SK-N-SH (cell line): Measurements from ENCODE around the gene PXYLP1. TPM values are rescaled to one million over a fixed set of nuclear protein-coding genes. Genes with fewer than 3 reads are reported as not detected.

Experiments used
- CTCF ChIA-PET: fragments of 300-600, 350-600 bp; formaldehyde crosslinking; extraction: SDS; loops from one replicate; lab custom pipeline; 2021; lab: Yijun Ruan, JAX
- POLR2A ChIA-PET: fragments of 350-600 bp; sonication (Branson Sonifier 250); formaldehyde crosslinking; extraction: SDS; loops from one replicate; lab custom pipeline; 2020; ENCODE audit warnings: antibody characterized with exemption, inconsistent platforms; lab: Yijun Ruan, JAX
- DNase-seq: peaks from one replicate; pipeline ENCODE4 v3.0.0; 2012
- H2AFZ ChIP-seq: fragments of 200-600 bp; sonication (generic); 2 replicates; pipeline ENCODE4 v1.8.1; 2016; ENCODE audit warnings: antibody characterized with exemption, mild to moderate bottlenecking, low read depth
- H3F3A ChIP-seq: fragments of 200-600 bp; sonication (generic); replicated peaks from 2 replicates; pipeline ENCODE3; 2016; ENCODE audit warnings: antibody characterized with exemption, mild to moderate bottlenecking; ENCODE audit not compliant: insufficient read depth
- H3K27ac ChIP-seq, 2 experiments: fragments of 200-500 bp in 1 of 2; fragments of 200-600 bp in 1 of 2; sonication (Bioruptor generic) in 1 of 2; sonication (generic), shearing (Covaris generic) in 1 of 2; 2 replicates each; pipeline versions ENCODE4 v1.5.1 to v1.6.1; 2014 to 2016; ENCODE audit warnings: low read depth in 2 of 2, inconsistent platforms in 1 of 2, low read length in 1 of 2, mild to moderate bottlenecking in 1 of 2, mixed read lengths in 1 of 2
- H3K27me3 ChIP-seq: fragments of 200-600 bp; sonication (generic), shearing (Covaris generic); 2 replicates; pipeline ENCODE4 v1.6.1; 2016; ENCODE audit warnings: mixed run types; ENCODE audit not compliant: insufficient read depth
- H3K36me3 ChIP-seq, 2 experiments: fragments of 200-500 bp in 1 of 2; fragments of 200-600 bp in 1 of 2; sonication (Bioruptor generic) in 1 of 2; sonication (generic) in 1 of 2; replicated peaks in 1 of 2; 2 replicates each; pipeline versions ENCODE3 to v1.5.1; 2014 to 2016; ENCODE audit warnings: low read length in 1 of 2, mild to moderate bottlenecking in 1 of 2; ENCODE audit not compliant: insufficient read depth in 2 of 2, control insufficient read depth in 1 of 2
- H3K4me1 ChIP-seq, 2 experiments: fragments of 200-500 bp in 1 of 2; fragments of 200-600 bp in 1 of 2; sonication (Bioruptor generic) in 1 of 2; sonication (generic), shearing (Covaris generic) in 1 of 2; 2 replicates each; pipeline versions ENCODE4 v1.5.1 to v1.6.1; 2014 to 2016; ENCODE audit warnings: low read depth in 1 of 2, low read length in 1 of 2, mixed run types in 1 of 2; ENCODE audit not compliant: insufficient read depth in 2 of 2, control insufficient read depth in 1 of 2
- H3K4me2 ChIP-seq: fragments of 200-600 bp; sonication (generic), shearing (Covaris generic); 2 replicates; pipeline ENCODE4 v1.6.1; 2017; ENCODE audit warnings: mixed run types
- H3K4me3 ChIP-seq, 2 experiments: fragments of 200-500 bp in 1 of 2; fragments of 200-600 bp in 1 of 2; sonication (Bioruptor generic) in 1 of 2; sonication (generic), shearing (Covaris generic) in 1 of 2; 2 replicates each; pipeline versions ENCODE4 v1.5.1 to v1.8.1; 2014 to 2016; ENCODE audit warnings: low read depth in 2 of 2, inconsistent platforms in 1 of 2, low read length in 1 of 2, mild to moderate bottlenecking in 1 of 2, mixed read lengths in 1 of 2, moderate library complexity in 1 of 2
- H3K79me2 ChIP-seq: fragments of 200-600 bp; sonication (generic); 2 replicates; pipeline ENCODE4 v1.8.1; 2017; ENCODE audit warnings: mild to moderate bottlenecking; ENCODE audit not compliant: insufficient read depth
- H3K9ac ChIP-seq: fragments of 200-600 bp; sonication (generic); 2 replicates; pipeline ENCODE4 v1.6.1; 2017; ENCODE audit warnings: mixed run types
- H3K9me2 ChIP-seq: fragments of 200-600 bp; sonication (generic); 2 replicates; pipeline ENCODE4 v1.6.1; 2017; ENCODE audit warnings: mixed run types
- H3K9me3 ChIP-seq: fragments of 200-600 bp; sonication (generic); 2 replicates; pipeline ENCODE4 v1.6.1; 2017; ENCODE audit warnings: mixed run types, mild to moderate bottlenecking, moderate library complexity
- H4K20me1 ChIP-seq: fragments of 200-600 bp; sonication (generic); 2 replicates; pipeline ENCODE4 v1.6.1; 2017; ENCODE audit warnings: mild to moderate bottlenecking, mixed run types; ENCODE audit not compliant: insufficient read depth
- ELF1 ChIP-seq: IDR thresholded peaks from 2 replicates; pipeline ENCODE4 v1.4.0; 2012
- EZH2phosphoT487 ChIP-seq: fragments of 200-600 bp; sonication (generic); IDR thresholded peaks from 2 replicates; pipeline ENCODE4 v1.6.1; 2017; ENCODE audit warnings: low read depth, mixed run types, mild to moderate bottlenecking, antibody characterized with exemption, moderate library complexity, borderline replicate concordance
- FOSL2 ChIP-seq: IDR thresholded peaks from 2 replicates; pipeline ENCODE4 v1.4.0; 2012; ENCODE audit warnings: low read depth, mild to moderate bottlenecking, moderate library complexity, borderline replicate concordance
- FOXJ3 ChIP-seq: sonication (generic); formaldehyde crosslinking; IDR thresholded peaks from 2 replicates; pipeline ENCODE4 v1.5.1; 2020; ENCODE audit warnings: mild to moderate bottlenecking, missing genetic modification reagents
- IRF3 ChIP-seq: fragments of 150-350 bp; IDR thresholded peaks from 2 replicates; pipeline ENCODE4 v1.6.1; 2016; ENCODE audit warnings: mild to moderate bottlenecking, low read depth, low read length
- JUND ChIP-seq: IDR thresholded peaks from 2 replicates; pipeline ENCODE4 v1.4.0; 2012
- MXI1 ChIP-seq: IDR thresholded peaks from 2 replicates; pipeline ENCODE4 v1.6.1; 2012; ENCODE audit warnings: mild to moderate bottlenecking, low read depth, low read length, improper control_type of control experiment
- NFIC ChIP-seq: IDR thresholded peaks from 2 replicates; pipeline ENCODE4 v1.4.0; 2012; ENCODE audit warnings: borderline replicate concordance
- RAD21 ChIP-seq: IDR thresholded peaks from 2 replicates; pipeline ENCODE4 v1.6.1; 2012; ENCODE audit warnings: mild to moderate bottlenecking, low read length
- RCOR1 ChIP-seq: fragments of 150-350 bp; IDR thresholded peaks from 2 replicates; pipeline ENCODE4 v1.6.1; 2017; ENCODE audit warnings: antibody characterized with exemption, low read length
- RFX5 ChIP-seq: IDR thresholded peaks from 2 replicates; pipeline ENCODE4 v1.6.1; 2012; ENCODE audit warnings: mild to moderate bottlenecking, improper control_type of control experiment, low read length
- RXRA ChIP-seq: IDR thresholded peaks from 2 replicates; pipeline ENCODE4 v1.4.0; 2012; ENCODE audit warnings: low read depth, mild to moderate bottlenecking, borderline replicate concordance
- SIN3A ChIP-seq: IDR thresholded peaks from 2 replicates; pipeline ENCODE4 v1.6.1; 2012; ENCODE audit warnings: low read depth, mild to moderate bottlenecking, low read length, moderate library complexity, borderline replicate concordance
- TAF1 ChIP-seq: IDR thresholded peaks from 2 replicates; pipeline ENCODE4 v1.6.1; 2012; ENCODE audit warnings: low read depth, mild to moderate bottlenecking, low read length, moderate library complexity, borderline replicate concordance
- TCF12 ChIP-seq: IDR thresholded peaks from 2 replicates; pipeline ENCODE4 v1.4.0; 2012
- USF2 ChIP-seq: fragments of 150-350 bp; IDR thresholded peaks from 2 replicates; pipeline ENCODE4 v1.6.1; 2017; ENCODE audit warnings: antibody characterized with exemption, low read length, low read depth, borderline replicate concordance
- YY1 ChIP-seq: IDR thresholded peaks from 2 replicates; pipeline ENCODE4 v1.4.0; 2012; ENCODE audit warnings: low read depth, mild to moderate bottlenecking
- WGBS: methylation state at CpG from one replicate; pipeline ENCODE4 v1.1.6; 2017; ENCODE audit warnings: low lambda C conversion rate; 5-methylcytosine and 5-hydroxymethylcytosine counted together
- polyA plus RNA-seq, 3 experiments: library from polyadenylated mRNA; depleted of rRNA; stranded (reverse); fragments of >200 nt; gene quantifications; 2 replicates each; pipeline ENCODE4 v1.2.3, GENCODE V29; 2012
- TF ChIP-seq, protein P1 (sequence below): IDR thresholded peaks from 2 replicates; pipeline ENCODE4 v1.4.0; 2012; ENCODE audit warnings: low read depth, borderline replicate concordance
- TF ChIP-seq, protein P2 (sequence below): IDR thresholded peaks from 2 replicates; pipeline ENCODE4 v1.4.0; 2012; ENCODE audit warnings: low read depth

The PXYLP1 gene
- polyA plus RNA-seq, 1 of the 3 experiments (the other 2 are of a cell fraction) = 8.6 TPM

GRCh38 chr3:141306276-141306675 is 74.7 kb downstream of the PXYLP1 start:
- Histone ChIP-seq H4K20me1 (no peaks in the 10 kb centered on the region), H2AFZ (no peak overlapping the region), H3K4me2 (no peak overlapping the region), H3K27me3 (no peaks in the 10 kb centered on the region), H3K27ac (no peak overlapping the region)
- TF ChIP-seq ELF1 = no peak
- TF ChIP-seq JUND = no peak
- TF ChIP-seq IRF3 = no peak
- TF ChIP-seq EZH2phosphoT487 = no peak
- TF ChIP-seq RCOR1 = no peak
- TF ChIP-seq, all 33 proteins: peak for 0
- no peak overlapping the region for H3K4me3 ChIP-seq
- no peak overlapping the region for H3K9ac ChIP-seq
- no peaks in the 10 kb centered on the region for H3K9me2 ChIP-seq
- no peaks in the 10 kb centered on the region for H3K36me3 ChIP-seq
- peaks cover 0 to 4% of the 10 kb centered on the region in 2 experiments; a peak in 1 of 4 replicates for H3K4me1 ChIP-seq
- DNase-seq = no peak
- H3K79me2 ChIP-seq = no peaks in the 10 kb centered on the region
- ChIA-PET CTCF (interaction anchor here (1.3 to 5.3 kb wide), 2 partner anchors 55 to 149 kb away, joined by 4 to 27 read pairs; no protein-coding TSS in a partner anchor), POLR2A (no interaction called here)
- 75% methylated on average over 5 of the region's 5 CpGs for WGBS
- no peaks in the 10 kb centered on the region for H3F3A ChIP-seq
- no peaks in the 10 kb centered on the region for H3K9me3 ChIP-seq

DNA sequence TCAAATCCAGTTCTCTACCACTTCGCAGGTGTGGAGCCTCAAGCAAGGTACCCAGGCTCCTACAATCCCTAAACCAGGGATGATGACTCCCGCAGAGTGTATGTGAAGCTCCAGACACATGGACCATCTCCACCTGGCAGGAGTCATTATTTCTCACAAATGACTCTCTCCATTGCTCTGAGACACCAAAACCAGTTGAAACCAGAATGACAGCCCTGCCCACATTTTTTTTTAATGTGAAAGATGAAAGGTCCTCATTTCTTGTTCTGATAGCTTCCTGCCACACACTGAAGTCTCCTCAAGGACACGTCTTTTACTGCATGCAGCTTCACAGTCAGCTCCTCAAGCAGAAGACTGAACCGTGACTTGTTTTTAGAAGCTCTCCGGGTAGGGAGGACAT is 75.3 kb downstream of the PXYLP1 start:
- no peak for DNase-seq
- Histone ChIP-seq H3K9me3 (no peaks in the 10 kb centered on the region), H3K4me2 (no peak overlapping the region), H2AFZ (no peak overlapping the region), H3K79me2 (no peaks in the 10 kb centered on the region), H4K20me1 (no peaks in the 10 kb centered on the region), H3K27me3 (no peaks in the 10 kb centered on the region), H3K36me3 (no peaks in the 10 kb centered on the region), H3K4me1 (peaks cover 0 to 5% of the 10 kb centered on the region in 2 experiments; a peak in 1 of 4 replicates), H3K4me3 (no peak overlapping the region), H3K27ac (no peak overlapping the region), H3K9me2 (no peaks in the 10 kb centered on the region), H3K9ac (no peak overlapping the region), H3F3A (no peaks in the 10 kb centered on the region)
- no peak for TF ChIP-seq TAF1
- TF ChIP-seq YY1 = no peak
- TF ChIP-seq NFIC = no peak
- TF ChIP-seq FOXJ3 = no peak
- no peak for TF ChIP-seq IRF3
- TF ChIP-seq RFX5 = no peak
- TF ChIP-seq FOSL2 = no peak
- TF ChIP-seq USF2 = no peak
- TF ChIP-seq, protein P1, sequence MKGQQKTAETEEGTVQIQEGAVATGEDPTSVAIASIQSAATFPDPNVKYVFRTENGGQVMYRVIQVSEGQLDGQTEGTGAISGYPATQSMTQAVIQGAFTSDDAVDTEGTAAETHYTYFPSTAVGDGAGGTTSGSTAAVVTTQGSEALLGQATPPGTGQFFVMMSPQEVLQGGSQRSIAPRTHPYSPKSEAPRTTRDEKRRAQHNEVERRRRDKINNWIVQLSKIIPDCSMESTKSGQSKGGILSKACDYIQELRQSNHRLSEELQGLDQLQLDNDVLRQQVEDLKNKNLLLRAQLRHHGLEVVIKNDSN = no peak
- no peak for TF ChIP-seq TCF12
- TF ChIP-seq JUND = no peak
- TF ChIP-seq, protein P2, sequence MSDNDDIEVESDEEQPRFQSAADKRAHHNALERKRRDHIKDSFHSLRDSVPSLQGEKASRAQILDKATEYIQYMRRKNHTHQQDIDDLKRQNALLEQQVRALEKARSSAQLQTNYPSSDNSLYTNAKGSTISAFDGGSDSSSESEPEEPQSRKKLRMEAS = no peak
- no peak for TF ChIP-seq RXRA
- TF ChIP-seq RAD21 = no peak
- TF ChIP-seq SIN3A = no peak
- no peak for TF ChIP-seq MXI1
- CTCF ChIA-PET = interaction anchor here (1.0 to 5.3 kb wide), 4 partner anchors 54 to 254 kb away, joined by 3 to 27 read pairs (median 7); no protein-coding TSS in a partner anchor
- 93% methylated on average over 5 of the region's 5 CpGs for WGBS
- POLR2A ChIA-PET = no interaction called here
